ENCODE data around the gene KLHDC3. TPM values are rescaled to one million over a fixed set of nuclear protein-coding genes. Genes with fewer than 3 reads are reported as not detected.
A peak's percentile ranks its signal among the peaks of the same experiment; 100 is the strongest.

The KLHDC3 gene
- total and polyA plus RNA-seq, 2 of the 13 experiments (the other 11 are each of a cell fraction or from before 2014, with no cell fraction given): 78.3 to 91.5 TPM

- TF ChIP-seq ZHX2 (IDR thresholded peaks at IDR 0.05; ENCODE audit: low read depth): no peak
- TF ChIP-seq ZHX2 (CRISPR knock-in tag; IDR thresholded peaks at IDR 0.05; ENCODE audit: borderline replicate concordance): no peak
- TF ChIP-seq SOX6 (IDR thresholded peaks at IDR 0.05): no peak
- no peak for TF ChIP-seq SOX6 (CRISPR knock-in tag; IDR thresholded peaks at IDR 0.05)
- TF ChIP-seq ZNF7 (CRISPR knock-in tag; IDR thresholded peaks at IDR 0.05): no peak
- no peak for TF ChIP-seq NFAT5 (CRISPR knock-in tag; IDR thresholded peaks at IDR 0.05)
- no peak for TF ChIP-seq FOXO1 (CRISPR knock-in tag; IDR thresholded peaks at IDR 0.05)
- peak; percentile 5; the same call in 1 of the 2 replicates for TF ChIP-seq NCOR1 (IDR thresholded peaks at IDR 0.05; ENCODE audit: borderline replicate concordance, low read length)
- TF ChIP-seq ZC3H13 (CRISPR knock-in tag; IDR thresholded peaks at IDR 0.05): no peak
- TF ChIP-seq ZBTB25 (CRISPR knock-in tag; IDR thresholded peaks at IDR 0.05): no peak
- no peak; the same call in 1 of the 2 replicates for TF ChIP-seq TRAFD1 (CRISPR knock-in tag; IDR thresholded peaks at IDR 0.05; ENCODE audit: borderline replicate concordance)
- no peak for TF ChIP-seq THAP7 (CRISPR knock-in tag; IDR thresholded peaks at IDR 0.05)
- no peak for TF ChIP-seq BORCS8-MEF2B (CRISPR knock-in tag; IDR thresholded peaks at IDR 0.05)
- TF ChIP-seq KLF11 (CRISPR knock-in tag; IDR thresholded peaks at IDR 0.05): 0 out of 2 replicates have a peak, but pooled peaks have one; percentile 0
These were observed 423 bp downstream of the KLHDC3 start (continued) for GRCh38 chr6:43014434-43014909.
